Neural progenitor cell (in vitro differentiated cells): ENCODE measurements around the gene SIRT7. TPM values are rescaled to one million over a fixed set of nuclear protein-coding genes. Genes with fewer than 3 reads are reported as not detected.

ENCODE experiments used
- DNase-seq: peaks from one replicate; pipeline ENCODE4 v3.0.0-alpha.2; 2016; ENCODE audit warnings: low spot score
- H2AFZ ChIP-seq: fragments of 200-600 bp; sonication (generic); replicated peaks from 2 replicates; pipeline ENCODE4 v1.6.1; 2016; ENCODE audit warnings: antibody characterized with exemption
- H3F3A ChIP-seq: fragments of 200-600 bp; sonication (generic); 2 replicates; pipeline ENCODE4 v1.6.1; 2016; ENCODE audit warnings: antibody characterized with exemption, low read depth
- H3K27ac ChIP-seq: fragments of 200-600 bp; sonication (generic); 2 replicates; pipeline ENCODE4 v1.5.1; 2016; ENCODE audit warnings: mild to moderate bottlenecking
- H3K27me3 ChIP-seq: fragments of 200-600 bp; sonication (generic); 2 replicates; pipeline ENCODE4 v1.6.1; 2016; ENCODE audit warnings: mild to moderate bottlenecking, moderate library complexity
- H3K36me3 ChIP-seq: fragments of 200-600 bp; sonication (generic); 2 replicates; pipeline ENCODE4 v1.5.1; 2016
- H3K4me1 ChIP-seq: fragments of 200-600 bp; sonication (generic); 2 replicates; pipeline ENCODE4 v1.6.1; 2016; ENCODE audit warnings: mixed run types
- H3K4me2 ChIP-seq: fragments of 200-600 bp; sonication (generic); 2 replicates; pipeline ENCODE4 v1.6.1; 2016
- H3K4me3 ChIP-seq: fragments of 200-600 bp; sonication (generic); 2 replicates; pipeline ENCODE4 v1.5.1; 2016
- H3K79me2 ChIP-seq: fragments of 200-600 bp; sonication (generic); 2 replicates; pipeline ENCODE4 v1.6.1; 2016; ENCODE audit warnings: low read depth
- H3K9ac ChIP-seq: fragments of 200-600 bp; sonication (generic); 2 replicates; pipeline ENCODE4 v1.6.1; 2016
- H3K9me3 ChIP-seq: fragments of 200-600 bp; sonication (generic); 2 replicates; pipeline ENCODE4 v1.5.1; 2016; ENCODE audit warnings: low read depth
- H4K20me1 ChIP-seq: fragments of 200-600 bp; sonication (generic); 2 replicates; pipeline ENCODE4 v1.6.1; 2016; ENCODE audit warnings: low read depth
- H3K27ac Mint-ChIP-seq: 3 replicates; pipeline ENCODE4 v1.8.0; 2021; ENCODE audit warnings: mixed read lengths
- H3K27me3 Mint-ChIP-seq: 2 replicates; pipeline ENCODE4 v1.8.0; 2022; ENCODE audit warnings: low read depth, mild to moderate bottlenecking, inconsistent platforms, moderate library complexity, mixed read lengths; ENCODE audit not compliant: insufficient read depth
- H3K36me3 Mint-ChIP-seq: 3 replicates; pipeline ENCODE4 v1.8.0; 2021; ENCODE audit warnings: mixed read lengths
- H3K4me1 Mint-ChIP-seq: 3 replicates; pipeline ENCODE4 v1.8.0; 2021; ENCODE audit warnings: mixed read lengths
- H3K4me3 Mint-ChIP-seq: 3 replicates; pipeline ENCODE4 v1.8.0; 2021; ENCODE audit warnings: mild to moderate bottlenecking, moderate library complexity, mixed read lengths
- H3K9me3 Mint-ChIP-seq: 3 replicates; pipeline ENCODE4 v1.8.0; 2020; ENCODE audit warnings: mixed read lengths
- EZH2 ChIP-seq: fragments of 200-600 bp; sonication (generic); IDR thresholded peaks from 2 replicates; pipeline ENCODE4 v1.6.1; 2017; ENCODE audit warnings: antibody characterized with exemption, mild to moderate bottlenecking, moderate library complexity
- EZH2phosphoT487 ChIP-seq: fragments of 200-600 bp; sonication (generic); IDR thresholded peaks from 2 replicates; pipeline ENCODE4 v1.6.1; 2017; ENCODE audit warnings: antibody characterized with exemption
- total RNA-seq: library from RNA; depleted of rRNA; stranded (reverse); fragments of >200 nt; gene quantifications from 2 replicates; pipeline ENCODE4 v1.2.3, GENCODE V29; 2015; ENCODE audit warnings: low replicate concordance
- TF ChIP-seq, protein P1 (sequence below): fragments of 200-600 bp; sonication (generic); IDR thresholded peaks from 2 replicates; pipeline ENCODE4 v1.5.1; 2017; ENCODE audit warnings: antibody characterized with exemption, mild to moderate bottlenecking

The SIRT7 gene
- total RNA-seq, 1 donor from 2014 or later: 5.1 TPM

DNA sequence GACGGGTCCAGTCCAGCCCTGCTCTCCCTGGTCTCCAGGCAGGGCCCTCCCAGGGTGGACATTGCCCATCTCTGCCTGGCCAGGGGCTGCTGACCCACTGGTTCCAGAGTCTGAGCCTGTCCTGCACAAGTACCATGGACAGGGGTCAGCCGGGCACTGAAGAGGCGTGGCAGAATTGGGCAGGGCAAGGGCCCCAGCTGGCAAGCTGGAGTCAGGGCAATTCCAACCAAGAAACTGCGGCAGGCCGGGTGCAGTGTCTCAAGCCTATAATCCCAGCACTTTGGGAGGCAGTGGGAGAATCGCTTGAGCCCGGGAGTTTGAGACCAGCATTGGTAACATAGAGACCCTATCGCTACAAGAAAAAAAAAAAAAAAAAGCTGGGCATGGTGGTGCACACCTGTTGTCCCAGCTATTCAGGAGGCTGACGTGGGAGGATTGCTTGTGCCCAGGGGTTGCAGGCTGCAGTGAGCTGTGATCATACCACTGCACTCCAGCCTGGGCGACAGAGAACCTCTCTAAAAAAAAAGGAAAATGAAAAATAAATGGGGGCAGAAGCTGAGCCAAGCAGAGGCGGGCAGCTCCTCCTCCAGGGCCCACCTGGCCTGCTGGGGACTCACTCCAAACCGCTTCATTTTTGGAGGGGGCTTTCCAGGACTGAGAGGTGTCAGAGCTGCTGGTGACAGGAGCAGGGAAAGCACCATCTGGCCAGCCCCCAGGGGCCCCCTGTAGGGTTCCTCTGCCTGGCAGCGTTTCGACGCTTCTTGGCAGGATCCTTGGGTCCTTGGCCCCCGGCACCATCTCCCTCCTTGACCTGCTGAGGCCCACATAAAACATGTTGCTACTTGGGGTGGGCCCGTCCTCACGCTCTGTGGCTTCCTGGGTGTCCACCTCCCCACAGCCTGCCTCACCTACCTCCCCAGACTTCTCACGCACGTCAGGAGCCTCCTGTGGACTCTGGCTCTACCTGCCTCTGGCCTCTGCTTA lies 12.5 kb upstream of the SIRT7 start:
- H3K4me3 ChIP-seq: no peak overlapping the region
- Mint-ChIP-seq H3K36me3 (peaks cover 2% of the 10 kb centered on the region), H3K9me3 (no peaks in the 10 kb centered on the region), H3K27me3 (peaks cover 2% of the 10 kb centered on the region), H3K27ac (no peak overlapping the region), H3K4me3 (peak overlapping the region; percentile 69), H3K4me1 (peaks cover 9% of the 10 kb centered on the region)
- H3K27ac ChIP-seq: no peak overlapping the region
- peak; percentile 33 for DNase-seq
- H4K20me1 ChIP-seq: peaks cover 29% of the 10 kb centered on the region
- H3K36me3 ChIP-seq: no peaks in the 10 kb centered on the region
- H3K4me1 ChIP-seq: peaks cover 8% of the 10 kb centered on the region
- TF ChIP-seq EZH2: no peak
- no peak for TF ChIP-seq EZH2phosphoT487
- TF ChIP-seq, protein P1, sequence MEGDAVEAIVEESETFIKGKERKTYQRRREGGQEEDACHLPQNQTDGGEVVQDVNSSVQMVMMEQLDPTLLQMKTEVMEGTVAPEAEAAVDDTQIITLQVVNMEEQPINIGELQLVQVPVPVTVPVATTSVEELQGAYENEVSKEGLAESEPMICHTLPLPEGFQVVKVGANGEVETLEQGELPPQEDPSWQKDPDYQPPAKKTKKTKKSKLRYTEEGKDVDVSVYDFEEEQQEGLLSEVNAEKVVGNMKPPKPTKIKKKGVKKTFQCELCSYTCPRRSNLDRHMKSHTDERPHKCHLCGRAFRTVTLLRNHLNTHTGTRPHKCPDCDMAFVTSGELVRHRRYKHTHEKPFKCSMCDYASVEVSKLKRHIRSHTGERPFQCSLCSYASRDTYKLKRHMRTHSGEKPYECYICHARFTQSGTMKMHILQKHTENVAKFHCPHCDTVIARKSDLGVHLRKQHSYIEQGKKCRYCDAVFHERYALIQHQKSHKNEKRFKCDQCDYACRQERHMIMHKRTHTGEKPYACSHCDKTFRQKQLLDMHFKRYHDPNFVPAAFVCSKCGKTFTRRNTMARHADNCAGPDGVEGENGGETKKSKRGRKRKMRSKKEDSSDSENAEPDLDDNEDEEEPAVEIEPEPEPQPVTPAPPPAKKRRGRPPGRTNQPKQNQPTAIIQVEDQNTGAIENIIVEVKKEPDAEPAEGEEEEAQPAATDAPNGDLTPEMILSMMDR: no peak
- peaks cover 21% of the 10 kb centered on the region for H3F3A ChIP-seq
- H3K27me3 ChIP-seq: peaks cover 17% of the 10 kb centered on the region
- no peak overlapping the region for H3K9ac ChIP-seq
- H3K4me2 ChIP-seq: no peak overlapping the region
- no peak overlapping the region for H2AFZ ChIP-seq
- peaks cover 18% of the 10 kb centered on the region for H3K79me2 ChIP-seq
- no peaks in the 10 kb centered on the region for H3K9me3 ChIP-seq

DNA sequence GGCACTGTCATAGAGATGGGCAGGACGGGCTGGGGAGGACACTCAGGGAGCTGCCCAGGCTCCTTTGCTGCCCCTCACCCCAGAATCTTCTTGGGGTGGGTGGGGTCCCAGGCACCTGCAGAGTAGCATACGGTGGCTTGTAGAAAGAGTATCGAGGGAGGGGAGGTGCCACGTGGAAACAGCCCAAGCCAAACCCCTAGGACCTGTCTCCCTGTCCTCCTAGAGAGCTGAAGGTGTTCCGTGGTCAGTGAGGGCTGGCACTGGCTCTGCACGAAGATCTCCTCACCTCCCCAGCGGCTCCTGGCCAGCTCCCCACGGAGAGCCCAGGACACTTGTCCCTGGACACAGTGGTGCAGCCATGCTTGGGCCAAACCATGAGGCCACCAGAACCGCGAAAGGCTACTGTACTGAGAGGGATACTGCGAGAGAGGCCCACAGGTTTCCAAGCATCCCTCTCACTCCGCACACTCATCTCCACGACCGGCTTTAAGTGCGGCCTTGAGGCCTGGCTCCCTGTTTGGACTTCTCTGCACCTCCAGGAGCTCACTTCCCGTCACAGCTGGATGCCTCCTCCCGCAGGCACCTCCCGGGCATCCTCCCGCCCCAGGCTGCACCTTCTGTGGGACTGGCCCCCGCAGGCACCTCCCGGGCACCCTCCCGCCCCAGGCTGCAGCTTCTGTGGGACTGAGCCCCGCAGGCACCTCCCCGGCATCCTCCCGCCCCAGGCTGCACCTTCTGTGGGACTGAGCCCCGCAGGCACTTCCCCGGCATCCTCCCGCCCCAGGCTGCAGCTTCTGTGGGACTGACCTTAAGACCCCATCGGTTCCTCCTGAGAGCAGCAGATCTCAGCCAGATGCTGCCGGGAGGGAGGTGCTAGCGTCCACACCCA lies 11.5 kb upstream of the SIRT7 start:
- Histone ChIP-seq H2AFZ (no peak overlapping the region), H3K4me2 (peak overlapping the region; percentile 81), H3K27ac (no peak overlapping the region), H4K20me1 (peaks cover 38% of the 10 kb centered on the region), H3K36me3 (no peaks in the 10 kb centered on the region), H3K9me3 (no peaks in the 10 kb centered on the region), H3F3A (peaks cover 29% of the 10 kb centered on the region), H3K4me1 (peaks cover 17% of the 10 kb centered on the region), H3K79me2 (peaks cover 27% of the 10 kb centered on the region), H3K4me3 (no peak overlapping the region), H3K9ac (no peak overlapping the region), H3K27me3 (peaks cover 17% of the 10 kb centered on the region)
- no peaks in the 10 kb centered on the region for H3K36me3 Mint-ChIP-seq
- no peak for TF ChIP-seq EZH2phosphoT487
- no peak for TF ChIP-seq EZH2
- TF ChIP-seq, protein P1: no peak
- H3K4me3 Mint-ChIP-seq: peak overlapping the region; percentile 81
- no peaks in the 10 kb centered on the region for H3K9me3 Mint-ChIP-seq
- peaks cover 13% of the 10 kb centered on the region for H3K4me1 Mint-ChIP-seq
- H3K27ac Mint-ChIP-seq: no peak overlapping the region
- DNase-seq: no peak
- peaks cover 2% of the 10 kb centered on the region for H3K27me3 Mint-ChIP-seq

DNA sequence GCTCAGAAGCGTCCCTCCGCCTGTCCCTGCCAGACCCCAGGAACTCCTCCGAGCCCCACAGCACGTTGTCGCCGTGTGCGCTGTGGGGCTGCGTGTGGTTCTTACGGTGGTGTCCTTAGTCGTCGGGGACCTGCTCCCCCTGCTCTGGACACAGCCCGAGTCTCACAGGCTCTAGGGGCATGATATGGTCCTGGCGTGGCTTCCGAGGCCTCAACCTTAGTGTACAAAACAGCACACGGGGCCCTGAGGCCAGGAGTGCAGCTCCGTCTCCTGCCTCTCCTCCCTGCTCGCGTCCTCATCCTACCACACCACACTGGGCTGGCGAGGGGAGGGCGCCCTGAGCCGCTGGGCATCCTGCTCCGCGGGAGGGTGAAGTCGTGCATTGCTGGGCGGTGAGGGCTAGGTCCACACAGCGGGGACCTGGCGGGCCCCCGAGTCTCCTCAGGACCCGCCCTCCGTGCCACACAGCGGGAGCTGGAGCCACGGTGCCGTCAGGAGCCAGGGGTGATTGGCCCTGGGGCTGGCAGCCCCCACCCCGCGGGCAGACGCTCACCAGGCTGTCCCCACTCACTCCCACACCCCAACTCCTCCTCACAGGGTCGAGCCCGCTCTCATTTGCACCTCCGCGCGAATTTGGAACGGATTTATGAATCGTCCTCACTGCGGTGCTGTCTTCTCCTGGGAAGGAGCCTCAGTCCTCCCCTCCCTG lies 10.7 kb upstream of the SIRT7 start:
- Histone ChIP-seq H3K9me3 (no peaks in the 10 kb centered on the region), H3F3A (peaks cover 37% of the 10 kb centered on the region), H3K4me1 (peaks cover 23% of the 10 kb centered on the region), H3K27me3 (peaks cover 17% of the 10 kb centered on the region), H3K27ac (no peak overlapping the region), H3K9ac (no peak overlapping the region), H2AFZ (no peak overlapping the region), H3K4me3 (peak overlapping the region; percentile 56), H3K36me3 (no peaks in the 10 kb centered on the region), H3K4me2 (peak overlapping the region; percentile 81), H3K79me2 (peaks cover 35% of the 10 kb centered on the region), H4K20me1 (peaks cover 46% of the 10 kb centered on the region)
- Mint-ChIP-seq H3K27me3 (peaks cover 2% of the 10 kb centered on the region), H3K4me3 (peak overlapping the region; percentile 81), H3K4me1 (peaks cover 18% of the 10 kb centered on the region), H3K36me3 (no peaks in the 10 kb centered on the region), H3K27ac (no peak overlapping the region), H3K9me3 (no peaks in the 10 kb centered on the region)
- TF ChIP-seq EZH2 (no peak), EZH2phosphoT487 (no peak)
- TF ChIP-seq, protein P1: no peak
- no peak for DNase-seq
